Measurements from ENCODE around the gene PLEKHA6. TPM values are rescaled to one million over a fixed set of nuclear protein-coding genes. Genes with fewer than 3 reads are reported as not detected.

PLEKHA6 gene
- total and polyA plus RNA-seq, 2 of the 8 experiments (the other 6 are each of a cell fraction or from before 2014, with no cell fraction given), result 4.8 to 20.2 TPM

DNA sequence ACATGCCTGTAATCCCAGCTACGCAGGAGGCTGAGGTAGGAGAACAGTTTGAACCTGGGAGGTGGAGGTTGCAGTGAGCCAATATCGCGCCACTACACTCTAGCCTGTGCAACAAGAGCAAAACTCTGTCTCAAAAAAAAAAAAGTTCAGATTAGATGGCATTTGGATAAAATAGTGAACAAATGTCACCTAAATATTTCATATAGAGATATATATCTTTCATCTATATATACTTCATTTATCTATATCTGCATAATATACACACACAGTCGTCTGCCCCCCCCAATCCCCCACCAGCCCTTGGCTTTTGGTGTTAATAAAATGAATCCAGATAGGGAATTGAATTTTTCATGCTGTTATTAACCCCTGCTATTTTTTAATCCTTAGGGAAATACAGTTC lies 46.9 kb upstream of the PLEKHA6 start:
- Histone ChIP-seq H2AFZ (ENCODE audit: low read length) (no peak overlapping the region), H3K9me3 (ENCODE audit: insufficient read depth in 2 of 2, low read depth in 1 of 2, low read length in 1 of 2) (no peaks in the 10 kb centered on the region), H3K36me3 (ENCODE audit: control insufficient read depth in 2 of 4, insufficient read depth in 4 of 4, low read length in 3 of 4) (peaks cover 14 to 56% (median 18%) of the 10 kb centered on the region in 4 experiments), H3K79me2 (ENCODE audit: control insufficient read depth in 1 of 2, insufficient read depth in 2 of 2, low read length in 2 of 2) (peaks cover 44 to 87% of the 10 kb centered on the region in 2 experiments), H2BK12ac (ENCODE audit: low read depth, low read length) (no peak overlapping the region), H2AK5ac (ENCODE audit: low read depth, low read length) (no peak overlapping the region), H2BK15ac (ENCODE audit: low read length) (no peak overlapping the region), H4K91ac (replicated peaks; ENCODE audit: insufficient read length, low read length) (no peak overlapping the region), H2BK20ac (ENCODE audit: low read length) (no peak overlapping the region), H4K20me1 (replicated peaks in 1 of 2; ENCODE audit: control insufficient read depth in 1 of 2, insufficient read depth in 2 of 2, low read length in 2 of 2) (peaks cover 28 to 41% of the 10 kb centered on the region in 2 experiments), H3K4ac (replicated peaks; ENCODE audit: insufficient read length, low read depth, low read length) (no peak overlapping the region), H3K18ac (ENCODE audit: extremely low read depth, low read length) (no peak overlapping the region), H3K4me2 (ENCODE audit: insufficient read depth in 1 of 2, low read depth in 2 of 2, low read length in 2 of 2) (peak overlapping the region; percentile 95 to 96; a peak in 3 of 4 replicates), H3K9ac (replicated peaks in 1 of 4; ENCODE audit: extremely low read depth in 1 of 4, low read depth in 3 of 4, low read length in 3 of 4) (no peak overlapping the region), H3K4me3 (ENCODE audit: extremely low read depth in 1 of 4, insufficient read depth in 2 of 4, low read depth in 3 of 4, low read length in 4 of 4) (peak overlapping the region in 3 of 4 experiments; percentile 63 to 95 (median 95); a peak in 3 of 8 replicates), H4K5ac (ENCODE audit: insufficient read length, low read depth, low read length) (no peak overlapping the region), H2BK120ac (replicated peaks; ENCODE audit: low read depth, low read length) (no peak overlapping the region), H3K14ac (ENCODE audit: insufficient read length) (no peak overlapping the region), H3K27me3 (replicated peaks in 1 of 4; ENCODE audit: control insufficient read depth in 3 of 4, extremely low read depth in 1 of 4, insufficient read depth in 3 of 4, low read length in 3 of 4) (no peaks in the 10 kb centered on the region), H3K56ac (replicated peaks; ENCODE audit: insufficient read length, low read depth, low read length) (no peak overlapping the region), H4K8ac (ENCODE audit: extremely low read depth, insufficient read depth, low read length) (no peak overlapping the region), H3K79me1 (ENCODE audit: low read depth, low read length) (peaks cover 2% of the 10 kb centered on the region; the same call in 1 of the 2 replicates), H3K27ac (ENCODE audit: low read depth, low read length) (no peak overlapping the region), H3K23me2 (ENCODE audit: low read depth, low read length) (peaks cover 19% of the 10 kb centered on the region), H2BK5ac (ENCODE audit: low read depth, low read length) (no peak overlapping the region), H3K4me1 (replicated peaks in 1 of 4; ENCODE audit: control insufficient read depth in 3 of 4, insufficient read depth in 4 of 4, low read length in 3 of 4) (no peaks in the 10 kb centered on the region; a peak in 1 of 7 replicates), H3K23ac (ENCODE audit: insufficient read length) (no peak overlapping the region)
- 85% methylated on average over 4 of the region's 4 CpGs; no CpG with 5 or more reads in 1 of the 2 experiments for WGBS, 2 experiments (ENCODE audit: extremely low coverage in 1 of 2, insufficient coverage in 1 of 2, insufficient read length in 1 of 2, insufficient replicate concordance in 2 of 2, low coverage in 1 of 2, low lambda C conversion rate in 2 of 2, missing lambda C conversion rate in 1 of 2)
- FAIRE-seq (no peak), DNase-seq (ENCODE audit: low read depth in 1 of 2, low spot score in 2 of 2) (peak in 1 of 2 experiments; percentile 35)
- TF ChIP-seq CBX8 (IDR thresholded peaks at IDR 0.05; ENCODE audit: borderline replicate concordance, low read depth, low read length) (no peak), SIRT6 (IDR thresholded peaks at IDR 0.05; ENCODE audit: low read length) (no peak), RAD21 (IDR thresholded peaks at IDR 0.05 in 1 of 2, conservative IDR thresholded peaks at IDR 0.05 in 1 of 2; ENCODE audit: low read depth in 2 of 2, low read length in 2 of 2) (no peak), JUND (IDR thresholded peaks at IDR 0.05; ENCODE audit: low read length) (no peak), NANOG (IDR thresholded peaks at IDR 0.05; ENCODE audit: insufficient read depth, low read depth, low read length, poor library complexity, severe bottlenecking) (no peak), EGR1 (IDR thresholded peaks at IDR 0.05; ENCODE audit: borderline replicate concordance, low read depth, low read length) (no peak), HDAC2 (IDR thresholded peaks at IDR 0.05; ENCODE audit: borderline replicate concordance in 1 of 2, low read depth in 2 of 2, low read length in 2 of 2) (no peak), CTBP2 (IDR thresholded peaks at IDR 0.05; ENCODE audit: borderline replicate concordance, insufficient read depth, insufficient read length, low read length) (no peak), FOSL1 (IDR thresholded peaks at IDR 0.05; ENCODE audit: insufficient read depth, low read depth, low read length) (no peak), CEBPB (IDR thresholded peaks at IDR 0.05; ENCODE audit: low read depth, low read length) (no peak), RXRA (IDR thresholded peaks at IDR 0.05; ENCODE audit: insufficient read depth, low read depth, low read length) (no peak), POLR2A (IDR thresholded peaks at IDR 0.05; ENCODE audit: control extremely low read depth in 1 of 2, low read depth in 2 of 2, low read length in 2 of 2) (no peak), TAF1 (IDR thresholded peaks at IDR 0.05; ENCODE audit: low read depth, low read length) (no peak), TEAD4 (IDR thresholded peaks at IDR 0.05; ENCODE audit: low read depth, low read length) (no peak)
- CTCF ChIA-PET (ENCODE audit: partially characterized antibody), result interaction anchor here (0.7 to 1.9 kb wide), 5 partner anchors 9 to 72 kb away, joined by 3 to 5 read pairs (median 4); no protein-coding TSS in a partner anchor
- POLR2A ChIA-PET (ENCODE audit: partially characterized antibody), result interaction anchor here (0.7 to 2.5 kb wide), 3 partner anchors 47 to 240 kb away, joined by 3 to 7 read pairs (median 3); partner anchors contain the start of gene PLEKHA6
